HepG2 (cell line): ENCODE measurements around the gene ERICH3. TPM values are rescaled to one million over a fixed set of nuclear protein-coding genes. Genes with fewer than 3 reads are reported as not detected.

Experiments used
- ARHGAP35 ChIP-seq: sonication (generic); formaldehyde crosslinking; IDR thresholded peaks from 2 replicates; pipeline ENCODE4 v1.9.0; 2022; ENCODE audit warnings: mild to moderate bottlenecking, inconsistent platforms, moderate library complexity, missing genetic modification reagents, borderline replicate concordance
- BHLHE40 ChIP-seq: IDR thresholded peaks from 2 replicates; pipeline ENCODE4 v1.6.1; 2011; ENCODE audit warnings: low read length, improper control_type of control experiment
- KDM3A ChIP-seq: IDR thresholded peaks from 2 replicates; pipeline ENCODE4 v1.6.1; 2018; ENCODE audit warnings: low read depth, missing compliant biosample characterization
- ZNF451 ChIP-seq: sonication (generic); formaldehyde crosslinking; IDR thresholded peaks from 2 replicates; pipeline ENCODE4 v1.5.0; 2020; ENCODE audit warnings: mild to moderate bottlenecking, missing genetic modification reagents
- polyA plus RNA-seq, 8 experiments: library from polyadenylated mRNA; depleted of rRNA in 3 of 8; stranded (reverse) in 7 of 8; unstranded in 1 of 8; fragments of >200 nt; fragmentation: Illumina TruSeq in 4 of 8; extraction: Trizol in 4 of 8; gene quantifications; 2 replicates each; pipeline versions ENCODE4 v1.2.1 to v1.2.3, GENCODE V29; 2011 to 2016; ENCODE audit warnings: low read depth in 4 of 8, missing spikeins in 1 of 8, mixed read lengths in 1 of 8; ENCODE audit not compliant: insufficient read depth in 1 of 8
- total RNA-seq, 5 experiments: library from RNA; depleted of rRNA; stranded (reverse); fragments of >200 nt; fragmentation: Illumina TruSeq; extraction: Trizol; gene quantifications; 2 replicates each; pipeline ENCODE4 v1.2.3, GENCODE V29; 2016; ENCODE audit warnings: low read depth in 1 of 5
- TF ChIP-seq, protein P1 (sequence below), 2 experiments: fragments of 450-650 bp in 1 of 2; sonication (generic) in 1 of 2; formaldehyde crosslinking in 1 of 2; IDR thresholded peaks; 2 replicates each; pipeline versions ENCODE4 v1.6.1 to v1.8.0; 2016 to 2022; ENCODE audit warnings: antibody characterized with exemption in 1 of 2, mild to moderate bottlenecking in 1 of 2, missing genetic modification reagents in 1 of 2
- TF ChIP-seq, protein P2 (sequence below): sonication (generic); formaldehyde crosslinking; IDR thresholded peaks from 2 replicates; pipeline ENCODE4 v1.4.0; 2020; ENCODE audit warnings: missing genetic modification reagents

ERICH3 gene
- total and polyA plus RNA-seq, 2 of the 13 experiments (the other 11 are each of a cell fraction or from before 2014, with no cell fraction given): 0.03 TPM; not detected in 1

DNA sequence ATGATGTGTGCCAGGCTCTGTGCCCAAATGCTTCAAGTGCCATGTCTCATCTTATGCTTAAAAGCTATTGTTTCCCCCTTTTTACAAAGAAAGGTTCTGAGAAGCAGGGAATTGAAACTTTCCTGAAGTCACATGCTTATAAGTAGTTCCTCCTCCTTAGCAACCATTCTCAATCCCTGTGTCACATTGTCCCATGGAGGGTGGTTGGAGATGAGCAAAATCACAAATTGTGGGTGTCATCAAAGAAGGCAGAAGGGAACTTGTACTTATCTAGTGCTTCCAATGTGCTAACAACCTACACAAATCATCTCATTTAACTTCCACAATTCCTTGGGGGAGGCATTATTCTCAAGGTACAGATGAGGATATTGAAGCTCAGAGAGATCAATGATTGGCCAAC, 10.1 kb upstream of the ERICH3 start (continued):
- TF ChIP-seq, protein P1, sequence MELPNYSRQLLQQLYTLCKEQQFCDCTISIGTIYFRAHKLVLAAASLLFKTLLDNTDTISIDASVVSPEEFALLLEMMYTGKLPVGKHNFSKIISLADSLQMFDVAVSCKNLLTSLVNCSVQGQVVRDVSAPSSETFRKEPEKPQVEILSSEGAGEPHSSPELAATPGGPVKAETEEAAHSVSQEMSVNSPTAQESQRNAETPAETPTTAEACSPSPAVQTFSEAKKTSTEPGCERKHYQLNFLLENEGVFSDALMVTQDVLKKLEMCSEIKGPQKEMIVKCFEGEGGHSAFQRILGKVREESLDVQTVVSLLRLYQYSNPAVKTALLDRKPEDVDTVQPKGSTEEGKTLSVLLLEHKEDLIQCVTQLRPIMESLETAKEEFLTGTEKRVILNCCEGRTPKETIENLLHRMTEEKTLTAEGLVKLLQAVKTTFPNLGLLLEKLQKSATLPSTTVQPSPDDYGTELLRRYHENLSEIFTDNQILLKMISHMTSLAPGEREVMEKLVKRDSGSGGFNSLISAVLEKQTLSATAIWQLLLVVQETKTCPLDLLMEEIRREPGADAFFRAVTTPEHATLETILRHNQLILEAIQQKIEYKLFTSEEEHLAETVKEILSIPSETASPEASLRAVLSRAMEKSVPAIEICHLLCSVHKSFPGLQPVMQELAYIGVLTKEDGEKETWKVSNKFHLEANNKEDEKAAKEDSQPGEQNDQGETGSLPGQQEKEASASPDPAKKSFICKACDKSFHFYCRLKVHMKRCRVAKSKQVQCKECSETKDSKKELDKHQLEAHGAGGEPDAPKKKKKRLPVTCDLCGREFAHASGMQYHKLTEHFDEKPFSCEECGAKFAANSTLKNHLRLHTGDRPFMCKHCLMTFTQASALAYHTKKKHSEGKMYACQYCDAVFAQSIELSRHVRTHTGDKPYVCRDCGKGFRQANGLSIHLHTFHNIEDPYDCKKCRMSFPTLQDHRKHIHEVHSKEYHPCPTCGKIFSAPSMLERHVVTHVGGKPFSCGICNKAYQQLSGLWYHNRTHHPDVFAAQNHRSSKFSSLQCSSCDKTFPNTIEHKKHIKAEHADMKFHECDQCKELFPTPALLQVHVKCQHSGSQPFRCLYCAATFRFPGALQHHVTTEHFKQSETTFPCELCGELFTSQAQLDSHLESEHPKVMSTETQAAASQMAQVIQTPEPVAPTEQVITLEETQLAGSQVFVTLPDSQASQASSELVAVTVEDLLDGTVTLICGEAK (IDR thresholded peaks at IDR 0.05): no peak
- TF ChIP-seq, protein P1 (CRISPR knock-in tag; IDR thresholded peaks at IDR 0.05): no peak
- TF ChIP-seq BHLHE40 (no peak), ZNF451 (CRISPR knock-in tag) (no peak), ARHGAP35 (CRISPR knock-in tag) (no peak), KDM3A (no peak)
- TF ChIP-seq, protein P2, sequence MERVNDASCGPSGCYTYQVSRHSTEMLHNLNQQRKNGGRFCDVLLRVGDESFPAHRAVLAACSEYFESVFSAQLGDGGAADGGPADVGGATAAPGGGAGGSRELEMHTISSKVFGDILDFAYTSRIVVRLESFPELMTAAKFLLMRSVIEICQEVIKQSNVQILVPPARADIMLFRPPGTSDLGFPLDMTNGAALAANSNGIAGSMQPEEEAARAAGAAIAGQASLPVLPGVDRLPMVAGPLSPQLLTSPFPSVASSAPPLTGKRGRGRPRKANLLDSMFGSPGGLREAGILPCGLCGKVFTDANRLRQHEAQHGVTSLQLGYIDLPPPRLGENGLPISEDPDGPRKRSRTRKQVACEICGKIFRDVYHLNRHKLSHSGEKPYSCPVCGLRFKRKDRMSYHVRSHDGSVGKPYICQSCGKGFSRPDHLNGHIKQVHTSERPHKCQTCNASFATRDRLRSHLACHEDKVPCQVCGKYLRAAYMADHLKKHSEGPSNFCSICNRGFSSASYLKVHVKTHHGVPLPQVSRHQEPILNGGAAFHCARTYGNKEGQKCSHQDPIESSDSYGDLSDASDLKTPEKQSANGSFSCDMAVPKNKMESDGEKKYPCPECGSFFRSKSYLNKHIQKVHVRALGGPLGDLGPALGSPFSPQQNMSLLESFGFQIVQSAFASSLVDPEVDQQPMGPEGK (CRISPR knock-in tag): no peak
